Measurements from ENCODE around the gene ZNF273.
"Not testable (repeated sequence)": the region's sequence is repeated elsewhere in the genome, so short reads cannot be mapped to it uniquely, and the experiment has no call there.

The ZNF273 gene

GRCh38 chr7:64902806-64903721 is at the start of gene ZNF273:
Gene ZNF273 (plus strand): TSS chr7:64903273. CDS start chr7:64903318, 45 bp downstream.
- peak; percentile 88 for DNase-seq

DNA sequence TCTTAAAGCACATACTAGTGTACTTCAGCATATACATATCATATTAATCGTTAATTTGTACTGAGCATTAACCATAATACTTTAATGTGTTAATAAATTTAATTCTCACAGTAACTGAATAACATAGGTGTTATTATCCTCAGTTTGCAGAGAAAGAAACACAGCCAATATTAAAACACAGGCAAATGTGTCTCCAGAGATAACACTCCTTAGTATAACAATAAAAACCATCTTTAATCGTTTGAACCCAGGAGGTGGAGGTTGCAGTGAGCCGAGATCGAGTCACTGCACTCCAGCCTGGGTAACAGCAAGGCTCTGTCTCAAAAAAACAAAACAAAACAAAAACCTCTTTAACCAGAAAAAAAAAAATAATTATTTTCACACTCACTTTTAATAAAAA is 49.4 kb upstream of the ZNF273 start:
- DNase-seq: no peak

DNA sequence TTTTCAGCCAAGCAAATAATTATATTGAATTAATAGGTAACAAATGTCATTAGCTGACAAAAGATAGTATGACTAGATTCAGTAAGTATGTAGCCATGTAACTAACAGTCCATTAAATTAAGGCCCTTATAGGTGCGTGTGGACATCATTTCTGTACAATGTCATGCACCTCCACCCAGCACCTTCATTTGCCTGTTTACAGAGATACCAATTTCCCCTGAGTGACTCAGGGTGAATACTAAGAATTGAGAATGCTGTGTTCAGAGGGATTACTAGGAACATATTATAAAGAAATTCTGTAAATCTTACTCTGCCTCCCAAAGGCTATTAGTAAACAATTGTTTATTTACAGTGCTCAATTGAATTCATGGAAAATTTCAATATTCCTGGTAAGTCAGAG is 48.1 kb upstream of the ZNF273 start:
- no peak for DNase-seq

DNA sequence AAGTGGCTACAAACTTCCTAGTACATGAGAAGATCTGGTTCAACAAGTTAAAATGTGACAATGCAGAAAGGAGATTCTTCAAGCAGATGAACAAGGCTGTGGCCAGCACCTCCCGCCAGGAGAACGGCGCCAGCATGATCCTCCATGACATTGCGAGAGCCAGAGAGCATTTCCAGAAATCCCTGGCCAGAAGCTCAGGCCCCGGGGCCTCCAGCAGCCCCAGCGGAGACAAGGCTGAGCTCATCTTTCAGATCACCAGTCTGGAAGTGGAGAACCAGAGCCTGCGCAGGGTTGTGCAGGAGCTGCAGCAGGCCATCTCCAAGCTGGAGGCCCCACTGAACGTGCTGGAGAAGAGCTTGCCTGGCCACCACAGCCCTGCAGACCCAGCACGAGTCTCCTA is 40.1 kb upstream of the ZNF273 start:
- no peak for DNase-seq

- not testable (repeated sequence) for DNase-seq
Observed at GRCh38 chr7:64863530-64863929, 39.5 kb upstream of the ZNF273 start.

DNA sequence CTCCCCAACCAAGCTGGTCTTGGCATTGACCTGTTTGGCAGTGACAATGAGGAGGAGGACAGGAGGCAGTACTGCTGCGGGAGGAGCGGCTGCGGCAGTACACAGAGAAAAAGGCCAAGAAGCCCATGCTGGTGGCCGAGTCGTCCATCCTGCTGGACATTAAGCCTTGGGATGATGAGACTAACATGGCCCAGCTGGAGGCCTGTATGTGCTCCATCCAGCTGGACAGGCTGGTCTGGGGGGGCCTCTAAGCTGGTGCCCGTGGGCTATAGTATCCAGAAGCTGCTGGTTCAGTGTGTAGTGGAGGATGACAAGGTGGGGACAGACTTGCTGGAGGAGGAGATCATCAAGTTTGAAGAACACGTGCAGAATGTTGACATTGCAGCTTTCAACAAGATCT is 39.1 kb upstream of the ZNF273 start:
- no peak for DNase-seq

GRCh38 chr7:64867863-64868440 is 35.1 kb upstream of the ZNF273 start:
- DNase-seq: no peak

DNA sequence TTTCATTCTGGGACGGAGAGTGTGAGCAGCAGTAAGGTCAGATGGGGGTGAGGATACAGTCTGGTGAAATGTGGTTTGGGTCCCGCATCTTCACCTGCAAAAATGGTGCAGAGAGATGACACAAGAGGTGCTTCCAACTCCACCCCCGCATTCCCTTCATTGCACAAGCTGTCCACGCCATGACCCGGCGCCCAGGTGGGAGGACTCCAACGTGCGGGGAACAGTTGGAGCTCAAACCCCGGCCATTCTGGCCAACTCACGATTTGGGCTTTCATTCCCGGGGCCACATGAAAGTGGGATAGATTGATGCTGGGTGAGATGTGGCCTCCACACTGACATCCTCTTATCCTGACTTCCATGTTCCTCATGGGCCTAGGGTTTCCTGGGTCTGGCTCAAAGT is 34.6 kb upstream of the ZNF273 start:
- no peak for DNase-seq

- DNase-seq: no peak
Observed at GRCh38 chr7:64869121-64869725, 33.9 kb upstream of the ZNF273 start.

- no peak for DNase-seq
Observed at GRCh38 chr7:64869912-64870562, 33.0 kb upstream of the ZNF273 start.

- DNase-seq: no peak
Observed at GRCh38 chr7:64870656-64871055, 32.4 kb upstream of the ZNF273 start.

GRCh38 chr7:64871761-64872160 is 31.3 kb upstream of the ZNF273 start:
- DNase-seq: no peak

DNA sequence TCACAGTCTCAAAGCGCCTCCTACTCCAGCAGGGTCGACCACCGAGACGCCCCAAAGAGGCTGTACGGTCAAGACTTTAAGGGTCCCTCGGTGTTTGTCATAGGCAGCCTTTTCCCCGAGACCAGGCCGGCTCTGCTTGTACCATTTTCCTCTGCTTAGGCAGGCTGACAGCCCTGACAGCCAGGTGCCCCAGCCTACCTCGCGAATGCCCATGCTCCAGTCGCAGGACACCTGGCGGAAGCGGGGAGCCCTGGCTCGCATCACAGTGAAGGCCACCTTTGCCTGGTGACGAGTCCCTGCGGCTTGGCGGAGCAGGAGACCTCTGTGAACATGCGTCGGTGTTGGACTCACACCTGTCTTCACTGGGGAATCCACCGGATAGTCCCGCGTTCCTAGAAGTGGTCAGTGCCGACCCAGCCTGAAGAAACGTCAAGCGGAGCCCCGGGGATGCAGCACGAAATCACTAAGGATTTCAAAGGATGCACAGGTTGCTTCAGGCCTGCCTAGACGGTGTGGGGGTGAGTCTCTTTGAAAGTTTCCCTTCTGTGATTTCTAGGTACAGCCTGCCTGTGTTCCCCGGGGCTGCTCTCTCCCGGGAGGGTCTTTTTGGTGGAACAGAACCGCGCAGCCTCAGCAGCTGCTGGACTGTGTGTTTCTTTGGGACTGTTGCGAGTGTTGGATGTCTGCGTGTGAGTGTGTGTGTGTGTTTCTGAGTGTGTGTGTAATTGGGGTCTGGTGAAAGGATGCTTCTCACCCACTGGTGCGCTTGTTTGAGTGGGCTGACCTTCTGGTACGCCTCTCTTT is 30.5 kb upstream of the ZNF273 start:
- no peak for DNase-seq

DNA sequence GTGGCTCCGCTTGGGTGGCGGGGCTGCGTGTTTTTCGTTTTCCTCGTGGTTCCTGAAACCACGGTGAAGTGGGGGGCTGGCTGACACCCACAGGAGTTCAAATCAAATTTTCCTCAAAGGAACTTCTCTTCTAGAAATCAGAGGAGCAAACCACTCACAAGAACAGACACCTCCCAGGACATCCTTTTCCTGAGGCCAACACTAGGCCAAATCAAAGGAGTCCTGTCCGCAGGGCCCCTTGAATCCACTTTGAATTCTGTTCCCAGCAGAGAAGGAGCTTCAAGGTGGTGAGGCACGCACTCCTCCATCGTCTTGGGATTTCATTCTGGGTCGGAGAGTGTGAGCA is 29.9 kb upstream of the ZNF273 start:
- no peak for DNase-seq

GRCh38 chr7:64873517-64873916 is 29.6 kb upstream of the ZNF273 start:
- no peak for DNase-seq

GRCh38 chr7:64874114-64874513 is 29.0 kb upstream of the ZNF273 start:
- DNase-seq: no peak

DNA sequence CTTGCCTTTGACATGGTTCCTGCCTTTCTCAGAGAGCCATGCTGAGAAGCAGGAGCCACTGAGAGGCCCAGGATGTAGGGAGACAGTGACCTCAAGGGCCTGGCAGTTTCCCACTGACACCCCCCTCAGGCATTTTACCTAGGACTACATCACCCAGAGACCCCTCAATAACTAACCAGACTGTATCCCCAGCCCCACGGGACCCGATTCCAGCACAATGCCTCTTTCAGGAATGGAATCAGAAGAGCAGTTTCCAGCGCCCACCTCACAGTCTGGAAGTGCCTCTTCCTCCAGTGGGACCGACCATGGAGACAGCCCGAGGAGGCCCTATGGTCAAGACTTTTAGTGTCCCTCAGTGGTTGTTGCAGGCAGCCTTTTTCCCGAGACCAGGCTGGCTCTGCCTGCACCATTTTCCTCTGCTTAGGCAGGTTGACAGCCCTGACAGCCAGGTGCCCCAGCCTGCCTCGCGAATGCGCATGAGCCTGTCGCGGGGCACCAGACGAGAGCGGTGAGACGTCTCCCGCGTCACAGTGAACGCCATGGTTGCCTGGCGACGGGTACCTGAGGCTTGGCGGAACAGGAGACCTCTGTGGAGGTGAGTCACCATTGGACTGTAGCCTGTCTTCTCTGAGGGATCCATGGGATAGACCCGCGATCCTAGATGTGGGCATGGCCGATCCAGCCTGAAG is 28.4 kb upstream of the ZNF273 start:
- DNase-seq: peak; percentile 4

DNA sequence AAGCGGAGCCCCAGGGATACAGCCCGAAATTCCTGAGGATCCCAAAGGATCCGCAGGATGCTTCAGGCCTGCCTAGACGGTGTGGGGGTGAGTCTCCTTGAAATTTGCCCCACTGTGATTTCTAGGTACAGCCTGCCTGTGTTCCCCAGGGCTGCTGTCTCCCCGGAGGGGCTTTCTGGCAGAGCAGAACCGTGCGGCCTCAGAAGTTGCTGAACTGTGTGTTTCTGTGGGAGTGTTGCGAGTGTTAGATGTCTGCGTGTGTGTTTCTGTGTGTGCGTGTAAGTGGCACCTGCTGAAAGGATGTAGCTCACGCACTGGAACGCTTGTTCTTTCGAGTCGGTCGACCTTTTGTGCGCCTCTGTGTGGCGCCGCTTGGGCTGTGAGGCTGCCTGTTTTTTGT is 27.8 kb upstream of the ZNF273 start:
- DNase-seq: no peak

- DNase-seq: no peak
Observed at GRCh38 chr7:64875658-64876406, 27.2 kb upstream of the ZNF273 start.

DNA sequence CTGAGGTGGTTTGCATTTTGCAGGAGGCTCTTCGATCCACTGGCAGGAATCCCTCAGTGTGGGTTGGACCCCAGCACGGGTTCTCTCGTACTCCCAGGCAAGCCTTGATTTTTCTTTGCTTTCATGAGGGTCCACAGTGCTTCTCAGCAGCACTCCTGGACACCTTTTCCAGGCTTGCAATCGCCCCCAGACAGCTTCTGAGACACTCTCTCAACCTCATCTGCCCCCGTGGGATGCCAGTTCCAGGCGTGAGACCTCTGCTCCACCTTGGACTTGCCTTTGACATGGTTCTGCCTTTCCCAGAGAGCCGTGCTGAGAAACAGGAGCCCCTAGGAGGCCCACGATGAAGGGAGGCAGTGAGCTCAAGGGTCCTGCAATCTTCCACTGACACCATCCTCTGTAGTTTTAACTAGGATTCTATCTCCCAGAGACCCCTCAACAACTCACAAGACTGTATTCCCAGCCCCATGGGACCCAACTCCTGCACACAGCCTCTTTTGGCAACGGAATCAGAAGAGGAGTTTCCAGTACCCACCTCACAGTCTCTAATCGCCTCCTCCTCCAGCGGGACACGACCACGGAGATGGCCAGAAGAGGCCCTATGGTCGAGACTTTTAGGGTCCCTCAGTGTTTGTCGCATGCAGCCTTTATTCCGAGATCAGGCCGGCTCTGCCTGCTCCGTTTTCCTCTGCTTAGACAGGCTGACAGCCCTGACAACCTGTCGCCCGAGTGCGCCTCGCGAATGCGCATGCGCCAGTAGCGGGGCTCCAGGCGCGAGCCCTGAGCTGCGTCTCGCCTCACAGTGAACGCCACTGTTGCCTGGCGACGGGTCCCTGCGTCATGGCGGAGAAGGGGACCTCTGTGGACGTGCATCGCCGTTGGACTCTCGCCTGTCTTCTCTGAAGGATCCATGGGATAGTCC is 26.0 kb upstream of the ZNF273 start:
- DNase-seq: no peak

Measured in NCI-H526 treated with DMSO at 0.1 percent for 48 hours (cell line).